ENCODE results near the gene OTULIN.

DNA sequence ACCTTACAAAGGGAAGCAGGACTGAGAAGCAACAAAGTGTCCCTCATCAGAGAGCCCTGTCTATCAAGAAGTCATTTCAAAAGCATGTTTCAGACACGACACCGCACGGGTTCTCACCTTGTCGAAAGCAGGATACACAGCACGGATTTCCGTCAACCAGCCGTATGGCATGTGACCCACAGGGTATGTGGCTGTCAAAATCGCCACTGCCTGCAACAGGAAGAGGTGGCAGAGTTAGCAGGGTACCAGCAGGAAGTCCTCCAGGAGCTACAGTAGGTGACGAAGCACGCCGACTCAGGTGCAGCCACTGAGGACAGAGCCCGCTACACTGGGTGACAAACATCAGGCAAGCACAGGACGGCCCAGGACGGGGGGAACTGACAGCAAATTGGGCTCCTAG lies 81.2 kb downstream of the OTULIN start:
- no peak for TF ChIP-seq CTCF (conservative IDR thresholded peaks at IDR 0.05; ENCODE audit: low read depth, low read length)
- TF ChIP-seq EZH2 (IDR thresholded peaks at IDR 0.05; ENCODE audit: low read length, unreplicated experiment), result no peak
